Stimulated activated CD8-positive, alpha-beta memory T cell treated with anti-CD3 and anti-CD28 coated beads, Interleukin-7, amount 100 ng/mL, for 1 hour (primary cell): ENCODE results near the gene RARG.
A peak's percentile ranks its signal among the peaks of the same experiment; 100 is the strongest.
"Not testable (repeated sequence)": the region's sequence is repeated elsewhere in the genome, so short reads cannot be mapped to it uniquely, and the experiment has no call there.

ENCODE experiments used
- DNase-seq, 2 donors: peaks; one replicate each; pipeline ENCODE4 v3.0.0-alpha.2; 2020; ENCODE audit warnings: low read depth in 2 of 2

Gene RARG

GRCh38 chr12:53191885-53192530, 40.0 kb downstream of the RARG start:
- no peak for DNase-seq

- no peak for DNase-seq
Measured at GRCh38 chr12:53191096-53191884, 40.7 kb downstream of the RARG start.

GRCh38 chr12:53190108-53190729, 41.8 kb downstream of the RARG start:
- DNase-seq, result peak in 1 of 2 donors; percentile 31

GRCh38 chr12:53187145-53187899, 44.7 kb downstream of the RARG start:
- DNase-seq, result no peak

GRCh38 chr12:53186745-53187144, 45.3 kb downstream of the RARG start:
- DNase-seq, result no peak

- DNase-seq, result no peak
Measured at GRCh38 chr12:53185582-53186153, 46.3 kb downstream of the RARG start.

GRCh38 chr12:53184828-53185227, 47.2 kb downstream of the RARG start:
- DNase-seq, result no peak

GRCh38 chr12:53182903-53183302, 49.1 kb downstream of the RARG start:
- no peak for DNase-seq

GRCh38 chr12:53181935-53182334, 50.1 kb downstream of the RARG start:
- no peak for DNase-seq

- peak; percentile 48 to 50 for DNase-seq
Measured at GRCh38 chr12:53180931-53181645, 50.9 kb downstream of the RARG start.

GRCh38 chr12:53180220-53180930, 51.6 kb downstream of the RARG start, which contains the start of the genes CSAD and ZNF740:
Gene CSAD (minus strand): TSS chr12:53180925. CDS start chr12:53173470, 7,455 bp downstream.
Gene ZNF740 (plus strand): TSS chr12:53180722. CDS start chr12:53181984, 1,262 bp downstream.
- peak; percentile 90 to 94 for DNase-seq

GRCh38 chr12:53179687-53180219, 52.3 kb downstream of the RARG start:
- DNase-seq, result no peak

- DNase-seq, result not testable (repeated sequence)
Measured at GRCh38 chr12:53178803-53179202, 53.2 kb downstream of the RARG start.

- not testable (repeated sequence) for DNase-seq
Measured at GRCh38 chr12:53177447-53177846, 54.6 kb downstream of the RARG start.

- DNase-seq, result no peak
Measured at GRCh38 chr12:53176750-53177149, 55.3 kb downstream of the RARG start.

- DNase-seq, result no peak
Measured at GRCh38 chr12:53174881-53175491, 57.0 kb downstream of the RARG start.

- DNase-seq, result no peak
Measured at GRCh38 chr12:53173085-53173715, 58.8 kb downstream of the RARG start.

GRCh38 chr12:53172352-53172751, 59.7 kb downstream of the RARG start:
- DNase-seq, result no peak

- DNase-seq, result no peak
Measured at GRCh38 chr12:53171725-53172329, 60.2 kb downstream of the RARG start.
